H1 (cell line): ENCODE results near the gene ZNF750. TPM values are rescaled to one million over a fixed set of nuclear protein-coding genes. Genes with fewer than 3 reads are reported as not detected.

ENCODE experiments used
- NRF1 ChIP-seq: IDR thresholded peaks from 2 replicates; pipeline ENCODE4 v1.6.1; 2011; ENCODE audit warnings: mild to moderate bottlenecking, low read depth, low read length, improper control_type of control experiment
- TAF7 ChIP-seq: optimal IDR thresholded peaks from 2 replicates; pipeline ENCODE3; 2011; ENCODE audit warnings: low read depth, mild to moderate bottlenecking, inconsistent platforms, low read length, moderate library complexity, borderline replicate concordance
- polyA plus RNA-seq, 7 experiments: library from polyadenylated mRNA; depleted of rRNA in 3 of 7; stranded (reverse) in 5 of 7; unstranded in 2 of 7; fragments of >200 nt in 5 of 7; fragments of 200-250 nt in 2 of 7; gene quantifications; 1 replicate in 5 of 7; 2 replicates in 1 of 7; 4 replicates in 1 of 7; pipeline versions ENCODE4 v1.2.1 to v1.2.3, GENCODE V29; 2011 to 2013; ENCODE audit warnings: missing spikeins in 2 of 7, mixed read lengths in 2 of 7
- total RNA-seq: library from RNA; stranded (reverse); fragmentation: NEBNext Ultra II Directional; extraction: Animal tissue kit (Norgen Biotek cat#: 25700); gene quantifications from 2 replicates; pipeline ENCODE4 v1.2.1, GENCODE V29; 2021

ZNF750 gene
- total and polyA plus RNA-seq, 2 of the 8 experiments (the other 6 are each of a cell fraction or from before 2014, with no cell fraction given): not detected

GRCh38 chr17:82810644-82811430 is 29.0 kb downstream of the ZNF750 start (continued):
- TF ChIP-seq NRF1: no peak
- TF ChIP-seq TAF7: no peak
